Activated CD4-positive, alpha-beta T cell treated with anti-CD3 and anti-CD28 coated beads, Interleukin-2, Interleukin-4, amounts not matched to agents 100 ng/mL and 50 ng/mL, durations not matched to agents 16 hours and 8 hours (primary cell): ENCODE data around the gene DPF3.

Experiments
- DNase-seq: peaks from one replicate; pipeline ENCODE4 v3.0.0-alpha.2; 2020; ENCODE audit warnings: low spot score

Gene DPF3

GRCh38 chr14:72599579-72600470 is 294.1 kb downstream of the DPF3 start:
- no peak for DNase-seq

GRCh38 chr14:72598306-72598705 is 295.6 kb downstream of the DPF3 start:
- DNase-seq, result no peak

GRCh38 chr14:72597252-72598233 is 296.4 kb downstream of the DPF3 start:
- DNase-seq, result no peak

GRCh38 chr14:72595152-72595862 is 298.6 kb downstream of the DPF3 start:
- no peak for DNase-seq

- DNase-seq, result peak; percentile 88
Measured at GRCh38 chr14:72594099-72594901, 299.6 kb downstream of the DPF3 start.

GRCh38 chr14:72591391-72591790 is 302.5 kb downstream of the DPF3 start:
- no peak for DNase-seq

GRCh38 chr14:72590577-72590976 is 303.3 kb downstream of the DPF3 start:
- peak; percentile 46 for DNase-seq

- DNase-seq, result no peak
Measured at GRCh38 chr14:72589652-72590051, 304.2 kb downstream of the DPF3 start.

- no peak for DNase-seq
Measured at GRCh38 chr14:72588521-72588920, 305.4 kb downstream of the DPF3 start.

GRCh38 chr14:72583316-72584272 is 310.3 kb downstream of the DPF3 start:
- DNase-seq, result no peak

- peak; percentile 26 for DNase-seq
Measured at GRCh38 chr14:72582582-72582981, 311.3 kb downstream of the DPF3 start.

GRCh38 chr14:72578514-72578913 is 315.4 kb downstream of the DPF3 start:
- DNase-seq, result no peak

- no peak for DNase-seq
Measured at GRCh38 chr14:72577521-72577920, 316.4 kb downstream of the DPF3 start.

- no peak for DNase-seq
Measured at GRCh38 chr14:72576258-72576657, 317.6 kb downstream of the DPF3 start.

- no peak for DNase-seq
Measured at GRCh38 chr14:72574715-72575114, 319.2 kb downstream of the DPF3 start.

GRCh38 chr14:72573725-72574417 is 320.0 kb downstream of the DPF3 start:
- DNase-seq, result no peak
